ENCODE data around the gene C1orf87.

- TF ChIP-seq CTCF (IDR thresholded peaks at IDR 0.05) (no peak), ZBTB33 (IDR thresholded peaks at IDR 0.05; ENCODE audit: borderline replicate concordance, low read depth) (no peak), MAX (IDR thresholded peaks at IDR 0.05; ENCODE audit: low read depth) (no peak), POLR2AphosphoS5 (IDR thresholded peaks at IDR 0.05; ENCODE audit: low read depth, low read length) (no peak), GABPA (IDR thresholded peaks at IDR 0.05; ENCODE audit: low read depth) (no peak), MEF2A (IDR thresholded peaks at IDR 0.05; ENCODE audit: borderline replicate concordance, low read depth) (no peak), EP300 (IDR thresholded peaks at IDR 0.05; ENCODE audit: borderline replicate concordance in 1 of 2, low read depth in 1 of 2, low read length in 1 of 2) (peak in 1 of 2 experiments; percentile 74; a peak in 2 of 4 replicates), REST (IDR thresholded peaks at IDR 0.05; ENCODE audit: low read depth, low read length) (no peak)
Measured at GRCh38 chr1:60052601-60053000, 21.0 kb downstream of the C1orf87 start.

All from SK-N-SH (cell line).